ENCODE measurements around the gene DLG2. TPM values are rescaled to one million over a fixed set of nuclear protein-coding genes. Genes with fewer than 3 reads are reported as not detected.

The DLG2 gene
- total RNA-seq, 2 donors from 2014 or later: 5.9 to 7.4 TPM

DNA sequence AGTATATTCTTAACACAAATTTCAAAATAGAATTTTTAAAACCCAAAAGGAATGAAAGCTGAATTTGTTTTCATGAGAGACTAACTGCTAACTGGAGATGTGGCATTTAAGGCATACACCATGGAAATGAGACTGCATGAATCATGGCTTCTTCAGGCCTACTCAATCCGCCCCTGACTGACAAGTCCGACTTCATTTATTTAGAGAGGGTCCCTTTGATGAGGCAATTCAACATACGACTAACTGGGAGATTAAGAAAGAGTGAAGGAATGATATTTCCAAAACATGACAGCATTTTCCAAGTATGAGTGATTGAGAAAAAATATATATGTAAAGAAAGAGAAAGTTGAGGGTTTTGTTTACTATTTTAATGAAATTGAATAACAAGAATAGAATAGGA is 720.1 kb downstream of the DLG2 start:
- intact Hi-C loops (cut with DNase I): no loop called here
- DNase-seq: no peak
- ATAC-seq: no peak

DNA sequence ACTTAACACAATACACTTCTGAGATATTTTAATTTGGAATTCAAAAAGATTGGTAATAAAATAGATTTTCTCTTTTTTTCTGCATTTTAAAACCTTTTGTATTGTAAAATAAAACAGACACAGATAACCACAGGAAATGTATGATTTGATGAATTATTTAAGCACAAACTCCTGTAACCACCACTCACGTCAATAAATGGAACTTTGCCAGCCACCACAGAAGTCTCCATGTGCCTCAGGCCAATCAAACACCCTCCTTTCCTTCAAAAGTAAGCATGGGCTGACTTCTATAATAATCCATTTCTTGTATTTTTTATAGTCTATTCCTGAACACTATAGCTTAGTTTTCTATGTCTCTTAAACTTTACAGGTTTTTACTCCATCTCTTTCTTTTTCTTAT is 721.7 kb downstream of the DLG2 start:
- intact Hi-C loops (cut with DNase I): no loop called here
- DNase-seq (no peak), ATAC-seq (no peak)

DNA sequence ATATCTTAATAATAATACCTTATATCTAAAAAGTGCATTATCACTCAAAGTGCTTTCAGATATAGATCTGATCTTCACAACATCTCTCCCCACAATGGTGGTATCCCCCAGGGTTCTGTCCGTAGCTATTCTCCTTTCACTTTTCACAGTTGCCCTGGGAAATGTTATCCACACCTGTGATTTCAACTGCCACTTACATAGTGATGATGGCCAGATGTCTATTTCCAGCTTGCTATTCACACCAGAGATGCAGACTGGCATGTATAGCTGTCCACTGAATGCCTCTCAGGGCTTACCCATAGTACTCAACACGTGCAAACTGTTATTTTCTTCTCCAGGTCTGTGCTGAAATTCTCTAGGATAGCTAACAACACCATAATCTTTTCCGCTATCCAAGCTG is 724.7 kb downstream of the DLG2 start:
- intact Hi-C loops (cut with DNase I): no loop called here
- ATAC-seq (peak; percentile 88 to 91), DNase-seq (peak; percentile 11)

DNA sequence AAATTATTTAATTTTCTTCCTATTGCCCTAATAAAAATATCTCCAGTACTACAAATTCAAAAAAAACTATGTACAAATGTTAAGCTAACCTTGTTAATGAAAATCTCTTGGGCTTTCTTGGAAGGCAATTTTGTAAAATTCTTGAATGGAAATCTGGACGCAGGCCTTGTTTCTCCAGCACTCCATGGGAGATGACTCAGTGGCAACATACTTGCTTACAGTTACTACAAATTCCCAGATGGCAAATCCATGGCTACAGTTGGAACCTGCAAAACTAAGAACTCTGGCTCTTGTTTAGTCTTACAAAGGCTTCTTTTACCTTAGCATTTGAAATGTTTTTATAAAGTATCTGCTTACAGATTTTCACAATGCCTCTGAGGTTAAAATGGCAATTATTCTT is 725.2 kb downstream of the DLG2 start:
- ATAC-seq (peak; percentile 81 to 84), DNase-seq (no peak)
- intact Hi-C loops (cut with DNase I): no loop called here

DNA sequence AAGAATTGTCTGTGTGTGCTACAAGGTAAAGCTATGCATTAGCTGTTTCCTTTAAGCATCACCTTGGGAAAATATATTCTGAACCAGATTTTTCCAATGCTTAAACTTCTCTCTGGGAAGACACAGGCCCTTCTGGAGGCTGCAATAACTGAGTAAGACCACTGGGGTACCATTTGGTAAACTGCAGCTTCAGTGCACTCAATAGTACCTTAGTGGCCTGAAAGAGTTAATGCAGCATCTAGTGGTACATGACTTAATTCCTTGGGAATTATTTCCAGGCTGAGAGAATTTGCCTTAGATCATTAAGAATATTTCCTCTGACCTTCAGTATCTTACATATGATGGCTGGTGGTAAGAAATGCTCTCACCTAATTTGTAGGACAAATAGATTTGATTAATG is 727.4 kb downstream of the DLG2 start:
- DNase-seq (no peak), ATAC-seq (no peak)
- intact Hi-C loops (cut with DNase I): no loop called here

DNA sequence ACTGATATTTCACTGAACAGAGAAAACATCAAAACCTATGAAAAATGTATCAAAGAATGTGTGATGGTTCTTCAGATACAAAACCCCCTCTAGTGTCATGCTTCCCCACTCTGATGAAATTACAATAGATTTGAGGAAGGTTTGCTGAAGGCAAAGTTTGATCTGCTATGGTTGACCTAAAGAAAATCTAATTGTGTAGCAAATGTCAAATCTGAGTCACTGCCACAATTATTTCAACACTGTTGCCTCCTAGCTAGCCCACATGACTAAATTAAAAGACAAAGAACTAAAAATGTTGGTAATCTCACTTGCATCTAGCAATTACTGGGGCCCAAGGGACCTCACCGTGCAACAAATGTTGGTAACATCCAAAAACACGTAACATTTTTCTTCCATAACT is 728.0 kb downstream of the DLG2 start:
- ATAC-seq: no peak
- intact Hi-C loops (cut with DNase I): no loop called here
- DNase-seq: no peak

DNA sequence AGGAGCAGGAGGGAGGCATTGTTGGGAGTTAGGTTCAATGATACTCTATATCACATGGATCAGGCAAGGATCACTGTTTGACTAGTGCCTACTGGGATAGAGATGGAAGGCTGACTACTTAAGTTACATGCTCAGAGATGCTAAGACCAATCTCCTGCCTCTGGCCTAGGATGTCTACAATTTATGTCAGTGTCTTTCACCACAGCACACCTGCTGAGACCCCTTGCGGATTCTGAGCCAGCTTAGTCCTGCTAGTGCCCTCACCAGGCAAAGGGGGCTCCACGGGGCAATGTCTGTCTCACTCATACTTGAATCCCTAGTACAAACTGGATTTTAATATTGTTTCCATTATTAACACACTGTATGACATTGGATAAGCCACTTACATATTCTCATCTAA is 732.5 kb downstream of the DLG2 start:
- intact Hi-C loops (cut with DNase I): no loop called here
- DNase-seq: no peak
- ATAC-seq: no peak

DNA sequence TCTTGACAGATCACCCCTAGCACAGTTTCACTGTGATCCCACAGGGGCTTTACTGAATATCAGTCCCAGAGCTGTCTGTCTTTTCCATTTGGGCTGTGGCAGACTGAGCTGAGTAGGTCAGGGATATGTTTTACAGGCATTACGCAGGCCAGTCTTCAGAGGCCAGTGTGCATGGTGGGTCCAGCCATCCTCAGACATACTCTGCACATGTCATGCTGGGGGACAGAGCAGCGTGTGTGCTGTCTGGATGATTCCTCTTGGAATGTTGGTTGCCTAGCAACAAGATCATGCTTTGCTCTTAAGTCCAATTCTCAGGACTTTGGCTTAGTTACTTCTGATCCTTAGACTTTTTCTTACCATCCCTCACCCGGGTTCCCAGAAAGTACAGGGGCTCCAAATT is 736.5 kb downstream of the DLG2 start:
- intact Hi-C loops (cut with DNase I): no loop called here
- ATAC-seq (peak in 1 of 2 donors; percentile 22), DNase-seq (no peak)

DNA sequence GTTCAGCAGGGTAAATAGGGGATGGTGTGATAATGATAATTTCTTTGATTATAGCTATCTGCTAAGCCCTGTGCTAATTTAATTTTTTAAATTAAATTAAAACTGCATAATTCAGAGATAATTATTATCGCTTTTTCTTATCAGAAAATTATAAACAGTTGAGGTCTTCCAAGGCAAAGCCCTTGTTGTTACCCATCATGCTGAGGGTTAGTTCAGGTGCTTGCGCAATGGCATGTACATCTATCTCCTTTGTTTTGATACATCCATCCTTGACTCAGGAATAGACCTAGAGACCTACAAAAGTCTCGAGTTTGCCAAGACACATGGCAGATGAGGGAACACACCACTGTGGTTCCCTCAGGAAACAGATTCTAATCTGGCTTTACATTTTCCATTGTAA is 737.6 kb downstream of the DLG2 start:
- intact Hi-C loops (cut with DNase I): no loop called here
- no peak for DNase-seq

DNA sequence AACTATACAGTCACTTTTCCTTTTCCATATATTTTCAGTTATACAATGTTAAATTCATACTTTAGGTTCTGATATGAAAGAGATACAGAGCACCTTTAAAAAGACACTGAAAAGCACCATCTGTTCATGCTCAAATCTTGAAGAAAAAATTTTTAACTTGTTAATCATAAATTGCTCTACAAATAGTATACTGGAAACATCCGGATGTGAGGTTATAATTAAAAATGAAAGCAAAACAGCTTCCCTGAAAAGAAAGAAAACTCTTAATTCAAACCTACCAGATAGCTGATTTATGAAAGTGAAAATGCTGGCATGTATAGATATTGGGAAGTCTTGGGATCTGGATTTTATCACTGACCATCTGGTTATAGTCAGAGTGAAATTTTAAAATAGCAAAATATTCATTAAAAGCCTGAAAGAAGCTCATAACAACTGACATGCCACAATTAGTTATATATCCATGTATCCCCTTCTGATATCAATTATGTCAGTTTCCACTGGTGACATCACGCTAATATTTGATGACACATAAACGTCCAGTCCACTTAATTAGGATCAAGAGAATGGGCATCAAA is 740.0 kb downstream of the DLG2 start:
- intact Hi-C loops (cut with DNase I): no loop called here
- DNase-seq (no peak), ATAC-seq (no peak)

More for the DNA sequence above, 737.6 kb downstream of the DLG2 start:
- no peak for ATAC-seq

DNA sequence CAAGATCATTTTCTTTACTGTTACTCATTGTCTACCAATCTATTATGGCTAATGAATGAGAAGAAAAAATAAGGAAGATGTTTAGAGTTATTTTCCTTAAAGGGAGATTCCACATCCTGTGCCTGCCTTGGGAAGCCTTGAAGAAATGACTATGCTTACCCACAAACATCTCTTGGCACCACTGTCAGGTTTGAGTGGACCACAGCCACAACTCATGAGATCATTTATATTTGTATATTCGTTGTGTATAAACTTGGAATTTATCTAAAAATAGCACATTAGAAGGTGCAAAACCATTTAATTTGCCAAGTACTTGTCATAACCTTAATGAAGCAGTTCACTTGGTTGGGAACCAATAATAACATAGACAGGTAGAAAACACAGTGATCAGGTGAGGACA is 740.8 kb downstream of the DLG2 start:
- intact Hi-C loops (cut with DNase I): no loop called here
- DNase-seq: no peak
- peak; percentile 77 to 83 for ATAC-seq

DNA sequence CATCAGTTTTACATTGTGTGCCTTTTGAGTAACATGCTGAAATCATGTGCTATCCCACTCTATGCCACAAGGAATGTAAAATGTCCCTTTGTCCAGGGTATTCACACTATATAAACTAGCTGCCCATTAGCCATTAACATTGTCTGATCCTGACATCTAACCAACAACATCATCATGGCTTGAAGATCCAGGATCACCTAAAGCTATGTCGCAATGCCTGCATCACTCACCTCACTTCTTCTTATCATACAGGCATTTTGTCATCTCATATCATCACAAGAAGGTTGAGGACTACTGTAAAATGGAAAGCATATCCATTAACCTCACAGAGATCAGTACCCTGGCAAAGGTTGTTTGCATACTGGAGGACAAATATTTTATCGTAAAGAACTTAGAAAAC is 742.3 kb downstream of the DLG2 start:
- DNase-seq (no peak), ATAC-seq (no peak)
- intact Hi-C loops (cut with DNase I): no loop called here

DNA sequence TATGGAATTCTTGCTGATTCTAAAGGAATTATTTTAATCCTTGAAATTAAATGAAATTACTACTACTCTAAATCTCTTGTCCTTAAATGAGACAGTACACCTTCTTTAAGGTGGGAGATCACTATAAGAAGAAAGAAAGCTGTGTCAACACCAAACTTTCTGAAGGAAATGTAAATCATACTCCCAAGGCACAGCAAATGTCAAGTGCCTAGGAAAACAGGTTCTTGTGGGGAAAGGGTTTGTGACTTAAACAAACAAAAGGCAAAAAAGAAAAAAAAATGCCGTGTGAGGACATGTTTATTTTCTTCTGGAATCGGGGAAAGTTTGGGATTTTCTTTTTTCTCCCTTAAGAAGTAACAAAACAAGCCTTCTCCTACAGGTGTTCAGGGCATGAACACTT is 745.1 kb downstream of the DLG2 start:
- intact Hi-C loops (cut with DNase I): no loop called here
- DNase-seq (no peak), ATAC-seq (no peak)

DNA sequence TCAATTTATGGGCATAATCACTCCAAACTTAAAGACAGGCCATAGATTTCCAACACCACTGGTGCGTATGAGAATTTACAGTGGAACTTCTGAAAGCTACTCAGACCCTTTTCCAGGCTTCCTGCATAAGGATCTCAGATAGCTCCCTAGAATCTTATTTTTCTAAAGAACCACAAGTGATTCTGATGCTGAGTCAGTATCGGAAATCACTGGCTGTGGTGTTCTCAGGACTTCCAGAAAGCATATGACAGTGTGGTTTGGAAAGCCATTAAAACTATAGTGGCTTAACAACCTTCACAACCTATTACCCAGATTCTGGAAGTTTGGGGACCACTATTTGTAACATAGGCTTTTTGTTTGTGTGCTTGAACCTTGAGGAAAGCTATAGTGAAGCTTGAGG is 756.0 kb downstream of the DLG2 start:
- intact Hi-C loops (cut with DNase I): no loop called here
- no peak for ATAC-seq
- DNase-seq: no peak

DNA sequence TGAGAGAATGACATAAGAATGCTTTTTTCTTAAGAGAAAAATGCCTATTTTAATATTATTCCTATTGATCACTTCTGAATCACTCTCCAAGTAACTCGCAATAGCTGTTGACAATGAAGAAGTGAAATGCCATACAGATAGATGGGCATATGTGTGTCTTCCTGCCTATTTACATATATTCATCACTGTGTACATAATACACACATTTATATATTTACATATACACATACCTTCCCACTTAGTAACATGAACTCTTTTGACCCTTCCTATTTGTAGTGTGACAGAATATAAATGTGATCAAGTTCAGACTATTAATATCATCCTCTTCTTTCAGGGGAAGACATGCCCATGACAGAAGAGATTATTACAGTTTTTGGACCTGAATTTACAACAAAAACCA is 756.7 kb downstream of the DLG2 start:
- intact Hi-C loops (cut with DNase I): no loop called here
- ATAC-seq (no peak), DNase-seq (no peak)

DNA sequence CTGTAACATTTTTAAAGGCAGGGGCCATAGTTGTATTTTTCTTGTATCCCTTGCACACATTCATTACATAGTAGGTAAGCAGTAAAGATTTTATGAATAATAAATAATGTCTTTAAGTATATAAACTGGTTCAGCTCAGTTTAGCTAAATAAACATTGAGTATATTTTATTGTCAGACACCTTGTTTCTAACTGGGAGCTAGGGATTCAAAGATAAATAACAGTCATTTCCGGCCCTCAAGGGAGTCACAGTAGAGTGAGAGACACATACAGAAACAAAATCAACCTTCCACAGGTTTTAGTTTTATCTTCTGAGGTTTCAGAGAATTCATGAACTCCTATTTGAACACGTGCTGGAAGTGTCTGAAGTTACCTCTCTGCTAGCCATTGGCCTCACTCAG is 760.2 kb downstream of the DLG2 start:
- intact Hi-C loops (cut with DNase I): no loop called here
- ATAC-seq: no peak
- no peak for DNase-seq

DNA sequence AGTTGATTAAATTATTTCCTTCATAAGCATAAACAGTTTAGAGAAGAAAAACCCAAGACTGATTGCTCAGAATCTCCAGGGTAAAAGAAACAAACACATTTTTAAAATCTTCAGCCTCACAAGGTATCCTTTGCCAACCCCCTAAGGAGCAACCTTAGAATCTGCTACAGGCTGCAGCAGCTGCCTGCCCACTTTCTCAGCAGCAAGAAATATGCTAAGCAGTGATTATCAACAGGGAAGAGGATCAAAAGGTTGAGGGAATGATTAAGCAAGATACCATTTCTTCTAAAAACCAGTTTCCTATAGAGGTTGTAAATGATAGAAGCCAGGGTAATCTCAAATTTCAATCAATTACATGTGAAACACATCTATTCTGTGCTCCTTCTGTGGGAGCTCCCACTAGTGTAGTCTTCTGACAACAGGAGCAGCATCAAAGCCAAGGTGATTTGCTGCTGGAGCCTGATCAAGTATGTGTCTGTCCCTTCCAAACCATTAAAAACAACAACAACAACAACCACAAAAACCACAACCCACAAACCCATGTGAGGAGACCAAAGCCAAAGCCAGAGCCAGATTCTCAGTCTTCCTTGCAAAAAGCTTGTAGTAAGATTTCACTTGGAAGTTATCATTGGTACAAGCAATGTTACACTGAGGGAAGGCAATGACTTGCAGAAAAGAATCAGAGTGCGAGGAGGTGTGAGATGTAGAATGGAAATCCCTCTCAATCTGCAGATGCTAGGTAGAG is 761.2 kb downstream of the DLG2 start:
- no peak for ATAC-seq
- intact Hi-C loops (cut with DNase I): no loop called here
- no peak for DNase-seq

DNA sequence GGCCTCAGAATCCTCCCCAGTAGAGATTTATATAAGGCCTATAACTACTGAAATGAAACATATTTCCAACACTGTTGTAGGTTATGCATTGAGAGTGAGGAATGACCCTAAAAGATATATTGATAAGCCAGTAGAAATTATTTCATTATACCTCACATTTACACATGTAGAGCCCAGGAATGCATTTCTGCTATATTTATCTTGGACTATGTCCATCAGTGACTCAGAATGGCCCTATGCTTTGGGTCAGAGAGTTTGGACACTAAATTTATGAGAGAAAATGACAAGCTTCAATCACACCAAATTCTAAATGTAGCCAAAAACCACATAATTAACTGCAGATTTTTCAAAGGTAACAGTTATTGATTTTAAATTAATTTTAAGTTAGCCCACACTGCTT is 761.9 kb downstream of the DLG2 start:
- intact Hi-C loops (cut with DNase I): no loop called here
- ATAC-seq: peak in 1 of 2 donors; percentile 36
- DNase-seq: no peak

DNA sequence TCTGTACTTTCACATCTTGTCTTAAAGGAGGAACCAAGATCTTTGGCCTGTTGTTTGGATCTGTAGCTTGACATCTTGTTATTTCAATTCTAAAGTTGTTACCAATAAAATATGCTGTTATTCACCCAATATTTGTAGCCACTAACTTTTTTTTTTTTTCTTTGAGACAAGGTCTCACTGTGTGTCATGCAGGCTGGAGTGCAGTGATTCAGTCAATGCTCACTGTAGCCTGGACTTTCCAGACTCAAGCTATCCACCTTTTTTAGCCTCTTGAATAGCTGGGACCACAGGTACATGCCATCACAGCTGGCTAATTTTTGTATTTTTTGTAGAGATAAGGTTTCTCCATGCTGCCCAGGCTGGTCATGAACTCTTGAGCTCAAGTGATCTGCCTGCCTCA is 769.4 kb downstream of the DLG2 start:
- intact Hi-C loops (cut with DNase I): no loop called here
- ATAC-seq (no peak), DNase-seq (no peak)

DNA sequence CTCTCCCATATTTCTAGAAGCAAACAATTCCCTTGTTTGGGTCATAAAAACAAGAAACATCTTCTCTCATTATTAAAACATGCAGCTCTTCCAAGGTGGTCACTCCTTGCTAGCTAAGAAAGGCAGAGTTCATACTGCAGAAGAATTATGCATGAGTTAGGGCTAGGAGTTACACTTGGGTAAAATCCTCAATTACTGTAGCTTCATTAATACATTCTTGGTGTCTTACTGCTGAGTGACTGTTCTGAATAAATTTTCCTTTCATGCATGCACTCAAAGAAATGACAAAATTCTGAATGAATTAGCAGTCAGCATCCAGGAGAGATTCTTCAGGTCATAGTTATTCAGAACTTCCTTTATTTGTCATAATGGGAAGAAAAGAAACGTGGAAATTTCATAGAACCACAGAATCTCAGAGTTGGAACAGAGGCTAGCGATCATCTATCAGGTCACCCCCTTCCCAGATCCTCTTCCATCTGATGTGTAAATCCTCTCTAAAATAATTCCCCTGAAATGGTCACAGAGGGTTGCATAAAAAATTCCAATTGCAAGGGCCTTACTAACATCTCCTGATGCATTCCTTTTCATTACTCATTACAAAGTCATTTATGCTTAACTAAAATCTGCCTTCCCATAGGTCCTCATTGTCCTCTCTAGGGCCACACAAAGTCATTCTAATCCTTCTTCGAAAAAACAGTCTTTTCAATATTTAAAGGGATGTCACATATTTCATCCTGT is 771.5 kb downstream of the DLG2 start:
- intact Hi-C loops (cut with DNase I): no loop called here
- no peak for ATAC-seq
- no peak for DNase-seq

DNA sequence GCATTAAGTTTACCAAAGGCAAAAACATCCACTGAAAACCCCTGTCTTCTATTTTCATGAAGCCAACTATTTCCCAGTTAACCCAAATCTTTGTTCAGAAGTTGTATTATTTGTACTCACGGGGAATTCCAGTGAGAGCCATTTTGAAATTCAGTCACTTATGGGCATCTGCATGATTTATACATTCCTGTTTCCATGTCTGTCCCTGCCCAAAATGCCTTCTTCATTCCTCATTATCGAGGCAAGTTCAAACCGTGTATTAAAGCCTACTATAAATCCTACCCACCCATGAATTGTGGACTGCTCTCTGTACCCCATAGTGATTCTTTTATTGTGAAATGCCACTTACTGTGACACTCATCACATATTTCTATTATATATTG is 772.7 kb downstream of the DLG2 start:
- intact Hi-C loops (cut with DNase I): no loop called here
- DNase-seq (no peak), ATAC-seq (no peak)
